HepG2 (cell line): Measurements from ENCODE around the gene RITA1. TPM values are rescaled to one million over a fixed set of nuclear protein-coding genes. Genes with fewer than 3 reads are reported as not detected.

Experiments
- ADNP ChIP-seq: sonication (generic); formaldehyde crosslinking; IDR thresholded peaks from 2 replicates; pipeline ENCODE4 v1.4.0; 2020; ENCODE audit warnings: missing genetic modification reagents
- FOXJ3 ChIP-seq: sonication (generic); formaldehyde crosslinking; IDR thresholded peaks from 2 replicates; pipeline ENCODE4 v1.4.0; 2020; ENCODE audit warnings: missing genetic modification reagents, mild to moderate bottlenecking, borderline replicate concordance
- GTF3A ChIP-seq: sonication (generic); formaldehyde crosslinking; conservative IDR thresholded peaks from 2 replicates; pipeline ENCODE4 v1.4.0; 2020; ENCODE audit warnings: mild to moderate bottlenecking, missing genetic modification reagents
- HHEX ChIP-seq: IDR thresholded peaks from 2 replicates; pipeline ENCODE4 v1.6.1; 2016; ENCODE audit warnings: control low read depth
- KDM5B ChIP-seq: sonication (generic); formaldehyde crosslinking; IDR thresholded peaks from 2 replicates; pipeline ENCODE4 v1.4.0; 2020; ENCODE audit warnings: missing genetic modification reagents, mild to moderate bottlenecking, borderline replicate concordance
- SP2 ChIP-seq: sonication (generic); formaldehyde crosslinking; IDR thresholded peaks from 2 replicates; pipeline ENCODE4 v1.5.1; 2020; ENCODE audit warnings: mild to moderate bottlenecking, missing genetic modification reagents
- STAG1 ChIP-seq: sonication (generic); formaldehyde crosslinking; IDR thresholded peaks from 2 replicates; pipeline ENCODE4 v1.4.0; 2020; ENCODE audit warnings: missing genetic modification reagents
- ZNF205 ChIP-seq: IDR thresholded peaks from 2 replicates; pipeline ENCODE4 v1.6.1; 2018; ENCODE audit warnings: missing biosample characterization, missing genetic modification reagents
- ZNF30 ChIP-seq: sonication (generic); formaldehyde crosslinking; IDR thresholded peaks from 2 replicates; pipeline ENCODE4 v1.5.0; 2020; ENCODE audit warnings: mild to moderate bottlenecking, missing genetic modification reagents
- ZNF354B ChIP-seq: sonication (generic); formaldehyde crosslinking; IDR thresholded peaks from 2 replicates; pipeline ENCODE4 v1.8.0; 2022; ENCODE audit warnings: mild to moderate bottlenecking, missing genetic modification reagents
- polyA plus RNA-seq, 8 experiments: library from polyadenylated mRNA; depleted of rRNA in 3 of 8; stranded (reverse) in 7 of 8; unstranded in 1 of 8; fragments of >200 nt; fragmentation: Illumina TruSeq in 4 of 8; extraction: Trizol in 4 of 8; gene quantifications; 2 replicates each; pipeline versions ENCODE4 v1.2.1 to v1.2.3, GENCODE V29; 2011 to 2016; ENCODE audit warnings: low read depth in 4 of 8, missing spikeins in 1 of 8, mixed read lengths in 1 of 8; ENCODE audit not compliant: insufficient read depth in 1 of 8
- total RNA-seq, 5 experiments: library from RNA; depleted of rRNA; stranded (reverse); fragments of >200 nt; fragmentation: Illumina TruSeq; extraction: Trizol; gene quantifications; 2 replicates each; pipeline ENCODE4 v1.2.3, GENCODE V29; 2016; ENCODE audit warnings: low read depth in 1 of 5
- TF ChIP-seq, protein P1 (sequence below): sonication (generic); formaldehyde crosslinking; IDR thresholded peaks from 2 replicates; pipeline ENCODE4 v1.4.0; 2020; ENCODE audit warnings: missing genetic modification reagents
- TF ChIP-seq, protein P2 (sequence below): IDR thresholded peaks from 2 replicates; pipeline ENCODE4 v1.6.1; 2012; ENCODE audit warnings: low read depth, low read length, improper control_type of control experiment
- TF ChIP-seq, protein P3 (sequence below): sonication (generic); formaldehyde crosslinking; IDR thresholded peaks from 2 replicates; pipeline ENCODE4 v1.4.0; 2020; ENCODE audit warnings: mild to moderate bottlenecking, missing genetic modification reagents
- TF ChIP-seq, protein P4 (sequence below): sonication (generic); formaldehyde crosslinking; IDR thresholded peaks from 2 replicates; pipeline ENCODE4 v1.9.0; 2022; ENCODE audit warnings: missing genetic modification reagents, mild to moderate bottlenecking, borderline replicate concordance
- TF ChIP-seq, protein P5 (sequence below): sonication (generic); formaldehyde crosslinking; IDR thresholded peaks from 2 replicates; pipeline ENCODE4 v1.4.0; 2020; ENCODE audit warnings: mild to moderate bottlenecking, missing genetic modification reagents

The RITA1 gene
- total and polyA plus RNA-seq, 2 of the 13 experiments (the other 11 are each of a cell fraction or from before 2014, with no cell fraction given) = 12.4 to 28.9 TPM

DNA sequence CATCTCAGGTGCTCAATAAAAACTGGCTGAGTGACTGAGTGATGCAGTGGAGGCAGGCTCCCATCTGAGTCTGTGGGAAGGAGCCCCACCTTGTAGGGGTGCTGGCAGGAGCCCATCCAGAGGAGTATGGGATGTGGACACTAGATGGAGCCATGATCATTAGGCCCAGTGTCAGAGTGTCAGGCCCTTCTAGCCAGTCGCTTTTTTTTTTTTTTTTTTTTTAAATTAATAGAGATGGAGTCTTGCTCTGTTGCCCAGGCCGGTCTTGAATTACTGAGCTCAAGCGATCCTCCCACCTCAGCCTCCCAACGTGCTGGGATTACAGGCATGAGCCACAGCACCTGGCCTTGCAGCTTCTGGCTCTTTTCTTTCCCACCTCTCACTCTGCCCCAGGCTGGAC, 11.5 kb downstream of the RITA1 start (continued):
- TF ChIP-seq KDM5B (CRISPR knock-in tag) (no peak), GTF3A (CRISPR knock-in tag) (no peak), HHEX (CRISPR knock-in tag) (no peak), FOXJ3 (CRISPR knock-in tag) (no peak), ZNF354B (CRISPR knock-in tag) (no peak), STAG1 (CRISPR knock-in tag) (peak; percentile 78), ZNF205 (CRISPR knock-in tag) (no peak), ZNF30 (CRISPR knock-in tag) (no peak), SP2 (CRISPR knock-in tag) (no peak), ADNP (no peak)
- TF ChIP-seq, protein P1, sequence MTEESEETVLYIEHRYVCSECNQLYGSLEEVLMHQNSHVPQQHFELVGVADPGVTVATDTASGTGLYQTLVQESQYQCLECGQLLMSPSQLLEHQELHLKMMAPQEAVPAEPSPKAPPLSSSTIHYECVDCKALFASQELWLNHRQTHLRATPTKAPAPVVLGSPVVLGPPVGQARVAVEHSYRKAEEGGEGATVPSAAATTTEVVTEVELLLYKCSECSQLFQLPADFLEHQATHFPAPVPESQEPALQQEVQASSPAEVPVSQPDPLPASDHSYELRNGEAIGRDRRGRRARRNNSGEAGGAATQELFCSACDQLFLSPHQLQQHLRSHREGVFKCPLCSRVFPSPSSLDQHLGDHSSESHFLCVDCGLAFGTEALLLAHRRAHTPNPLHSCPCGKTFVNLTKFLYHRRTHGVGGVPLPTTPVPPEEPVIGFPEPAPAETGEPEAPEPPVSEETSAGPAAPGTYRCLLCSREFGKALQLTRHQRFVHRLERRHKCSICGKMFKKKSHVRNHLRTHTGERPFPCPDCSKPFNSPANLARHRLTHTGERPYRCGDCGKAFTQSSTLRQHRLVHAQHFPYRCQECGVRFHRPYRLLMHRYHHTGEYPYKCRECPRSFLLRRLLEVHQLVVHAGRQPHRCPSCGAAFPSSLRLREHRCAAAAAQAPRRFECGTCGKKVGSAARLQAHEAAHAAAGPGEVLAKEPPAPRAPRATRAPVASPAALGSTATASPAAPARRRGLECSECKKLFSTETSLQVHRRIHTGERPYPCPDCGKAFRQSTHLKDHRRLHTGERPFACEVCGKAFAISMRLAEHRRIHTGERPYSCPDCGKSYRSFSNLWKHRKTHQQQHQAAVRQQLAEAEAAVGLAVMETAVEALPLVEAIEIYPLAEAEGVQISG = peak; percentile 95
- TF ChIP-seq, protein P2, sequence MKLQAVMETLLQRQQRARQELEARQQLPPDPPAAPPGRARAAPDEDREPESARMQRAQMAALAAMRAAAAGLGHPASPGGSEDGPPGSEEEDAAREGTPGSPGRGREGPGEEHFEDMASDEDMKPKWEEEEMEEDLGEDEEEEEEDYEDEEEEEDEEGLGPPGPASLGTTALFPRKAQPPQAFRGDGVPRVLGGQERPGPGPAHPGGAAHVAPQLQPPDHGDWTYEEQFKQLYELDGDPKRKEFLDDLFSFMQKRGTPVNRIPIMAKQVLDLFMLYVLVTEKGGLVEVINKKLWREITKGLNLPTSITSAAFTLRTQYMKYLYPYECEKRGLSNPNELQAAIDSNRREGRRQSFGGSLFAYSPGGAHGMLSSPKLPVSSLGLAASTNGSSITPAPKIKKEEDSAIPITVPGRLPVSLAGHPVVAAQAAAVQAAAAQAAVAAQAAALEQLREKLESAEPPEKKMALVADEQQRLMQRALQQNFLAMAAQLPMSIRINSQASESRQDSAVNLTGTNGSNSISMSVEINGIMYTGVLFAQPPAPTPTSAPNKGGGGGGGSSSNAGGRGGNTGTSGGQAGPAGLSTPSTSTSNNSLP = 0 out of 2 replicates have a peak, but pooled peaks have one; percentile 34
- TF ChIP-seq, protein P3, sequence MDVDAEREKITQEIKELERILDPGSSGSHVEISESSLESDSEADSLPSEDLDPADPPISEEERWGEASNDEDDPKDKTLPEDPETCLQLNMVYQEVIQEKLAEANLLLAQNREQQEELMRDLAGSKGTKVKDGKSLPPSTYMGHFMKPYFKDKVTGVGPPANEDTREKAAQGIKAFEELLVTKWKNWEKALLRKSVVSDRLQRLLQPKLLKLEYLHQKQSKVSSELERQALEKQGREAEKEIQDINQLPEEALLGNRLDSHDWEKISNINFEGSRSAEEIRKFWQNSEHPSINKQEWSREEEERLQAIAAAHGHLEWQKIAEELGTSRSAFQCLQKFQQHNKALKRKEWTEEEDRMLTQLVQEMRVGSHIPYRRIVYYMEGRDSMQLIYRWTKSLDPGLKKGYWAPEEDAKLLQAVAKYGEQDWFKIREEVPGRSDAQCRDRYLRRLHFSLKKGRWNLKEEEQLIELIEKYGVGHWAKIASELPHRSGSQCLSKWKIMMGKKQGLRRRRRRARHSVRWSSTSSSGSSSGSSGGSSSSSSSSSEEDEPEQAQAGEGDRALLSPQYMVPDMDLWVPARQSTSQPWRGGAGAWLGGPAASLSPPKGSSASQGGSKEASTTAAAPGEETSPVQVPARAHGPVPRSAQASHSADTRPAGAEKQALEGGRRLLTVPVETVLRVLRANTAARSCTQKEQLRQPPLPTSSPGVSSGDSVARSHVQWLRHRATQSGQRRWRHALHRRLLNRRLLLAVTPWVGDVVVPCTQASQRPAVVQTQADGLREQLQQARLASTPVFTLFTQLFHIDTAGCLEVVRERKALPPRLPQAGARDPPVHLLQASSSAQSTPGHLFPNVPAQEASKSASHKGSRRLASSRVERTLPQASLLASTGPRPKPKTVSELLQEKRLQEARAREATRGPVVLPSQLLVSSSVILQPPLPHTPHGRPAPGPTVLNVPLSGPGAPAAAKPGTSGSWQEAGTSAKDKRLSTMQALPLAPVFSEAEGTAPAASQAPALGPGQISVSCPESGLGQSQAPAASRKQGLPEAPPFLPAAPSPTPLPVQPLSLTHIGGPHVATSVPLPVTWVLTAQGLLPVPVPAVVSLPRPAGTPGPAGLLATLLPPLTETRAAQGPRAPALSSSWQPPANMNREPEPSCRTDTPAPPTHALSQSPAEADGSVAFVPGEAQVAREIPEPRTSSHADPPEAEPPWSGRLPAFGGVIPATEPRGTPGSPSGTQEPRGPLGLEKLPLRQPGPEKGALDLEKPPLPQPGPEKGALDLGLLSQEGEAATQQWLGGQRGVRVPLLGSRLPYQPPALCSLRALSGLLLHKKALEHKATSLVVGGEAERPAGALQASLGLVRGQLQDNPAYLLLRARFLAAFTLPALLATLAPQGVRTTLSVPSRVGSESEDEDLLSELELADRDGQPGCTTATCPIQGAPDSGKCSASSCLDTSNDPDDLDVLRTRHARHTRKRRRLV (CRISPR knock-in tag) = no peak
- TF ChIP-seq, protein P4, sequence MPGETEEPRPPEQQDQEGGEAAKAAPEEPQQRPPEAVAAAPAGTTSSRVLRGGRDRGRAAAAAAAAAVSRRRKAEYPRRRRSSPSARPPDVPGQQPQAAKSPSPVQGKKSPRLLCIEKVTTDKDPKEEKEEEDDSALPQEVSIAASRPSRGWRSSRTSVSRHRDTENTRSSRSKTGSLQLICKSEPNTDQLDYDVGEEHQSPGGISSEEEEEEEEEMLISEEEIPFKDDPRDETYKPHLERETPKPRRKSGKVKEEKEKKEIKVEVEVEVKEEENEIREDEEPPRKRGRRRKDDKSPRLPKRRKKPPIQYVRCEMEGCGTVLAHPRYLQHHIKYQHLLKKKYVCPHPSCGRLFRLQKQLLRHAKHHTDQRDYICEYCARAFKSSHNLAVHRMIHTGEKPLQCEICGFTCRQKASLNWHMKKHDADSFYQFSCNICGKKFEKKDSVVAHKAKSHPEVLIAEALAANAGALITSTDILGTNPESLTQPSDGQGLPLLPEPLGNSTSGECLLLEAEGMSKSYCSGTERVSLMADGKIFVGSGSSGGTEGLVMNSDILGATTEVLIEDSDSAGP = 0 out of 2 replicates have a peak, but pooled peaks have one; percentile 22
- TF ChIP-seq, protein P5, sequence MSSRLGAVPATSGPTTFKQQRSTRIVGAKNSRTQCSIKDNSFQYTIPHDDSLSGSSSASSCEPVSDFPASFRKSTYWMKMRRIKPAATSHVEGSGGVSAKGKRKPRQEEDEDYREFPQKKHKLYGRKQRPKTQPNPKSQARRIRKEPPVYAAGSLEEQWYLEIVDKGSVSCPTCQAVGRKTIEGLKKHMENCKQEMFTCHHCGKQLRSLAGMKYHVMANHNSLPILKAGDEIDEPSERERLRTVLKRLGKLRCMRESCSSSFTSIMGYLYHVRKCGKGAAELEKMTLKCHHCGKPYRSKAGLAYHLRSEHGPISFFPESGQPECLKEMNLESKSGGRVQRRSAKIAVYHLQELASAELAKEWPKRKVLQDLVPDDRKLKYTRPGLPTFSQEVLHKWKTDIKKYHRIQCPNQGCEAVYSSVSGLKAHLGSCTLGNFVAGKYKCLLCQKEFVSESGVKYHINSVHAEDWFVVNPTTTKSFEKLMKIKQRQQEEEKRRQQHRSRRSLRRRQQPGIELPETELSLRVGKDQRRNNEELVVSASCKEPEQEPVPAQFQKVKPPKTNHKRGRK = no peak
